Activated CD4-positive, CD25-positive, alpha-beta regulatory T cell (primary cell): ENCODE measurements around the gene TMEM205.

Experiments
- DNase-seq, 4 experiments: peaks; one replicate each; lab custom pipeline; 2025; lab: John Stamatoyannopoulos, UW

TMEM205 gene

GRCh38 chr19:11299946-11300810 lies 45.9 kb downstream of the TMEM205 start:
- DNase-seq = no peak

DNA sequence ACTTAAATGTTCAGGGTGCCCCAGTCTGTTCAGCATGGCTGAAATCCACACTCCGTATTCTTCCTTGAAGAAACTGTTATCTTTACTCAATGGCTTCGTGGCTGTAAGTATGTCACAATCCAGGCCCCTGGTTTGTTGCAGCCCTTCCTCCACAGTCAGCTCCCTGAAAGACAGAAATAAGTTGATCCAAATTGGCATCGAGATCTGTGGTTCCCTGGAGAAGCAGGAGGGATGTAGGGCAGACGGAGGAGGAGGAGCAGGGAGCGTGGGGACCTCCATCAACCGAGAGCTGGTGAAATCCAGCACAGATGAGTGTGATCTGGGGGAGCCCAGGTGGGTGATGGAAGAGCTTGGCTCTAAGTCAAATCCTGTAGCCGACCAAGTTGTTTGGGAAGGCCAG lies 49.8 kb downstream of the TMEM205 start:
- DNase-seq = no peak

DNA sequence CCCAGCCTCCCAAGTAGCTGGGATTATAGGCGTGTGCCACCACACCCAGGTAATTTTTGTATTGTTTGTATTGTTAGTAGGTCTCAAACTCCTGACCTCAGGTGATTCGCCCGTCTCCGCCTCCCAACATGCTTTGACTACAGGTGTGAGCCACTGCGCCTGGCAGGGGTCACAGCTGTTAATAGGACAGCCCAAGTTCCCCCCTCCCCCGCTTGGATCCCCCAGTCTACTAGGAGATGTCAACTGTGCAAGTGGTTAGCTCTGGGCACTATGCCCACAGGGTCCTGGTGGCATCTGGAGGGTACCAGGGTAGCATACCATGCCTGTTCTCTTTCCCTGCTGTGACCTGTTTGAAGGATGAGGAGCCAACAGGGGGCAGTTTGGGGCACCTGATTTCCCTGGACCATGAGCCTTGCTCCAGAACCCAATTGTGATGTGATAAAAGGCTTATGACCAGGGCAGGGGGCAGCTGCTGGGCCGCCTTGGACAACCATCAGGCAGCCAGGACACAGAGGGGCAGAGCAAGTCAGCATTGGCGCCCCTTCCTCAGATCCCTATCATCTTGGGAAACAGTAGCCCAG lies 50.3 kb downstream of the TMEM205 start, which contains the start of gene TSPAN16:
Gene TSPAN16 (plus strand): TSS at position 496 of the 581 bp plus-strand sequence. CDS start 138 bp downstream, outside the sequence.
- no peak for DNase-seq

GRCh38 chr19:11295180-11295579 lies 50.9 kb downstream of the TMEM205 start:
- no peak for DNase-seq

GRCh38 chr19:11293433-11294389 lies 52.4 kb downstream of the TMEM205 start:
- DNase-seq = peak; percentile 62 to 76 (median 71)
